Panc1 (cell line): ENCODE measurements around the gene C16orf82. TPM values are rescaled to one million over a fixed set of nuclear protein-coding genes. Genes with fewer than 3 reads are reported as not detected.

Experiments used
- ATAC-seq: fragments of 200-7000 bp; cut with Tn5 transposase; 2 replicates; pipeline ENCODE4 v1.9.1; 2020; ENCODE audit warnings: mild to moderate bottlenecking, moderate library complexity
- BruUV-seq: library from RNA; stranded (reverse); fragments of 400-500 nt; replicated peaks from 2 replicates; lab custom pipeline; 2021; lab: Mats Ljungman, UMichigan
- CTCF ChIA-PET: fragments of 300-600 bp; sonication (Branson Sonifier 250); formaldehyde crosslinking; loops from one replicate; lab custom pipeline; 2022; ENCODE audit warnings: antibody characterized with exemption; lab: Charles Lee
- POLR2A ChIA-PET: fragments of 300-600 bp; sonication (Branson Sonifier 250); formaldehyde crosslinking; loops from one replicate; lab custom pipeline; 2022; ENCODE audit warnings: antibody characterized with exemption; lab: Charles Lee
- DNase-seq: peaks from one replicate; pipeline ENCODE4 v3.0.0-alpha.2; 2010; ENCODE audit warnings: low read depth, low spot score
- H3K27ac ChIP-seq: 2 replicates; pipeline ENCODE4 v1.5.1; 2011; ENCODE audit warnings: mild to moderate bottlenecking, low read length, inconsistent platforms
- H3K27me3 ChIP-seq: fragments of 200-500 bp; sonication (Bioruptor generic); 2 replicates; pipeline ENCODE4 v1.6.0; 2014; ENCODE audit warnings: low read length, inconsistent platforms; ENCODE audit not compliant: control insufficient read depth, insufficient read depth
- H3K36me3 ChIP-seq: fragments of 200-500 bp; sonication (Bioruptor generic); 2 replicates; pipeline ENCODE4 v1.5.1; 2014; ENCODE audit warnings: inconsistent platforms, mild to moderate bottlenecking, low read length, moderate library complexity; ENCODE audit not compliant: control insufficient read depth, insufficient read depth
- H3K4me1 ChIP-seq: 2 replicates; pipeline ENCODE4 v1.5.1; 2011; ENCODE audit warnings: inconsistent platforms, mild to moderate bottlenecking, low read length, moderate library complexity; ENCODE audit not compliant: control insufficient read depth, insufficient read depth
- H3K4me3 ChIP-seq, 2 experiments: 2 replicates each; pipeline ENCODE4 v1.5.1; 2011 to 2012; ENCODE audit warnings: low read depth in 2 of 2, low read length in 2 of 2, mild to moderate bottlenecking in 2 of 2, inconsistent platforms in 1 of 2, moderate library complexity in 1 of 2
- H3K9me3 ChIP-seq: fragments of 200-500 bp; sonication (Bioruptor generic); 2 replicates; pipeline ENCODE4 v1.5.1; 2014; ENCODE audit warnings: low read depth, mild to moderate bottlenecking, inconsistent platforms, low read length, moderate library complexity; ENCODE audit not compliant: control insufficient read depth, insufficient read depth
- POLR2AphosphoS5 ChIP-seq: IDR thresholded peaks from 2 replicates; pipeline ENCODE4 v1.6.1; 2012; ENCODE audit warnings: mild to moderate bottlenecking, low read depth, low read length, moderate library complexity
- SIN3A ChIP-seq: IDR thresholded peaks from 2 replicates; pipeline ENCODE4 v1.6.1; 2012; ENCODE audit warnings: low read depth, mild to moderate bottlenecking, low read length, moderate library complexity, borderline replicate concordance; ENCODE audit not compliant: insufficient read depth
- TCF7L2 ChIP-seq: IDR thresholded peaks from 2 replicates; pipeline ENCODE4 v1.6.1; 2011; ENCODE audit warnings: mild to moderate bottlenecking, low read depth, low read length, inconsistent platforms
- in situ Hi-C: cut with HindIII; loops from 2 replicates; pipeline ENCODE4 v1.10.0; 2016; ENCODE audit warnings: low sequenced_read_pairs, low pct_unique_long_range_greater_than_20kb
- intact Hi-C: fragments of 100-400 bp; cut with micrococcal nuclease; formaldehyde crosslinking; loops from one replicate; pipeline ENCODE4 v1.10.0; 2022; ENCODE audit not compliant: unreplicated experiment
- total RNA-seq: library from RNA; stranded (reverse); gene quantifications from one replicate; pipeline ENCODE4 v1.2.1, GENCODE V29; 2021; ENCODE audit not compliant: unreplicated experiment
- TF ChIP-seq, protein P1 (sequence below): fragments of 450-650 bp; IDR thresholded peaks from 2 replicates; pipeline ENCODE4 v1.5.1; 2017; ENCODE audit warnings: mild to moderate bottlenecking
- TF ChIP-seq, protein P2 (sequence below), 2 experiments: IDR thresholded peaks; 2 replicates each; pipeline ENCODE4 v1.6.1; 2011 to 2012; ENCODE audit warnings: low read depth in 2 of 2, control low read depth in 1 of 2, low read length in 1 of 2, mild to moderate bottlenecking in 1 of 2, moderate library complexity in 1 of 2; ENCODE audit not compliant: insufficient read depth in 1 of 2

C16orf82 gene
- total RNA-seq, 1 experiment from 2014 or later = not detected

DNA sequence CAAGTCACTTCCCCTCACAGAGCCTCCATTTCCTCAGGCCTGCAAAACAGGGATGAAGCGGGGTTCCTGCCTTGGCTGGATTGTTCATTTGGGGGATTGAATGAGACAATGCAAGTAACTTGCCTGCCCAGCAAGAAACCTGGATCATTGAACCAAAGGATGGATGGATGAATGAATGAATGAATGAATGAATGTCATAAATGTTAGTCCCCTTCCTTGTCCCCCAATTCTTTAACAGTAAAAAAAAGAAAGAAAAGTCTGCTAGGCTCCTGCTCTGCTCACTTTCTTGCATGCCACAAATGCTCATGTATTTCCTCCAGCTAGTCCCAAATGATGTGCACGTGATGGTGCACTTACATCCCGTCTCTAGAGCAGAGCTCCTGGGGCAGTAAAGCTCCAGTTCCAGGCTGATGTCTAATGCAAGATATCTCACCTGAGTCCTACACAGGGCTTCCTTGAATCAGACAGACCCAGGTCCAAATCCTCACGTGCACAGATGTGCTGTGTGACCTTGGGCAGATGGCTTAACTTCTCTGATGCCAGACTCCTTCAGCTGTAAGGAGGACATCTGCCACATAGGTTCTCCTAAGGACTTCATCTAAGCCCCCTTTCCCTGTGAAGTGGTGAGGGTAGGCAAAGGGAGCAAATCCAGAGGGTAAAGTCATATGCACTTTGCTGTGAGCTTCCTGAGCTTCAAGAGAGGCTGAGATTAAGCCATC lies 45.5 kb downstream of the C16orf82 start:
- intact Hi-C loops = no loop called here
- POLR2A ChIA-PET = interaction anchor here (1.0 kb wide), 1 partner anchor 438 kb away, joined by 3 read pairs; no protein-coding TSS in a partner anchor
- no peaks in the 10 kb centered on the region for H3K36me3 ChIP-seq
- peaks cover 6% of the 10 kb centered on the region; the same call in 1 of the 2 replicates for H3K4me1 ChIP-seq
- no peak for ATAC-seq
- H3K27me3 ChIP-seq = peaks cover 2% of the 10 kb centered on the region; the same call in 1 of the 2 replicates
- BruUV-seq = no TSS peak
- H3K4me3 ChIP-seq = no peak overlapping the region
- no peaks in the 10 kb centered on the region for H3K9me3 ChIP-seq
- TF ChIP-seq SIN3A (no peak), TCF7L2 (no peak), POLR2AphosphoS5 (no peak)
- TF ChIP-seq, protein P1, sequence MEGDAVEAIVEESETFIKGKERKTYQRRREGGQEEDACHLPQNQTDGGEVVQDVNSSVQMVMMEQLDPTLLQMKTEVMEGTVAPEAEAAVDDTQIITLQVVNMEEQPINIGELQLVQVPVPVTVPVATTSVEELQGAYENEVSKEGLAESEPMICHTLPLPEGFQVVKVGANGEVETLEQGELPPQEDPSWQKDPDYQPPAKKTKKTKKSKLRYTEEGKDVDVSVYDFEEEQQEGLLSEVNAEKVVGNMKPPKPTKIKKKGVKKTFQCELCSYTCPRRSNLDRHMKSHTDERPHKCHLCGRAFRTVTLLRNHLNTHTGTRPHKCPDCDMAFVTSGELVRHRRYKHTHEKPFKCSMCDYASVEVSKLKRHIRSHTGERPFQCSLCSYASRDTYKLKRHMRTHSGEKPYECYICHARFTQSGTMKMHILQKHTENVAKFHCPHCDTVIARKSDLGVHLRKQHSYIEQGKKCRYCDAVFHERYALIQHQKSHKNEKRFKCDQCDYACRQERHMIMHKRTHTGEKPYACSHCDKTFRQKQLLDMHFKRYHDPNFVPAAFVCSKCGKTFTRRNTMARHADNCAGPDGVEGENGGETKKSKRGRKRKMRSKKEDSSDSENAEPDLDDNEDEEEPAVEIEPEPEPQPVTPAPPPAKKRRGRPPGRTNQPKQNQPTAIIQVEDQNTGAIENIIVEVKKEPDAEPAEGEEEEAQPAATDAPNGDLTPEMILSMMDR = no peak
- TF ChIP-seq, protein P2, sequence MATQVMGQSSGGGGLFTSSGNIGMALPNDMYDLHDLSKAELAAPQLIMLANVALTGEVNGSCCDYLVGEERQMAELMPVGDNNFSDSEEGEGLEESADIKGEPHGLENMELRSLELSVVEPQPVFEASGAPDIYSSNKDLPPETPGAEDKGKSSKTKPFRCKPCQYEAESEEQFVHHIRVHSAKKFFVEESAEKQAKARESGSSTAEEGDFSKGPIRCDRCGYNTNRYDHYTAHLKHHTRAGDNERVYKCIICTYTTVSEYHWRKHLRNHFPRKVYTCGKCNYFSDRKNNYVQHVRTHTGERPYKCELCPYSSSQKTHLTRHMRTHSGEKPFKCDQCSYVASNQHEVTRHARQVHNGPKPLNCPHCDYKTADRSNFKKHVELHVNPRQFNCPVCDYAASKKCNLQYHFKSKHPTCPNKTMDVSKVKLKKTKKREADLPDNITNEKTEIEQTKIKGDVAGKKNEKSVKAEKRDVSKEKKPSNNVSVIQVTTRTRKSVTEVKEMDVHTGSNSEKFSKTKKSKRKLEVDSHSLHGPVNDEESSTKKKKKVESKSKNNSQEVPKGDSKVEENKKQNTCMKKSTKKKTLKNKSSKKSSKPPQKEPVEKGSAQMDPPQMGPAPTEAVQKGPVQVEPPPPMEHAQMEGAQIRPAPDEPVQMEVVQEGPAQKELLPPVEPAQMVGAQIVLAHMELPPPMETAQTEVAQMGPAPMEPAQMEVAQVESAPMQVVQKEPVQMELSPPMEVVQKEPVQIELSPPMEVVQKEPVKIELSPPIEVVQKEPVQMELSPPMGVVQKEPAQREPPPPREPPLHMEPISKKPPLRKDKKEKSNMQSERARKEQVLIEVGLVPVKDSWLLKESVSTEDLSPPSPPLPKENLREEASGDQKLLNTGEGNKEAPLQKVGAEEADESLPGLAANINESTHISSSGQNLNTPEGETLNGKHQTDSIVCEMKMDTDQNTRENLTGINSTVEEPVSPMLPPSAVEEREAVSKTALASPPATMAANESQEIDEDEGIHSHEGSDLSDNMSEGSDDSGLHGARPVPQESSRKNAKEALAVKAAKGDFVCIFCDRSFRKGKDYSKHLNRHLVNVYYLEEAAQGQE (IDR thresholded peaks at IDR 0.05; ENCODE audit: insufficient read depth in 1 of 2, low read depth in 2 of 2, low read length in 1 of 2) = no peak
- no peak for DNase-seq
- no peak overlapping the region for H3K27ac ChIP-seq
- in situ Hi-C loops = no loop called here
- CTCF ChIA-PET = no interaction called here

DNA sequence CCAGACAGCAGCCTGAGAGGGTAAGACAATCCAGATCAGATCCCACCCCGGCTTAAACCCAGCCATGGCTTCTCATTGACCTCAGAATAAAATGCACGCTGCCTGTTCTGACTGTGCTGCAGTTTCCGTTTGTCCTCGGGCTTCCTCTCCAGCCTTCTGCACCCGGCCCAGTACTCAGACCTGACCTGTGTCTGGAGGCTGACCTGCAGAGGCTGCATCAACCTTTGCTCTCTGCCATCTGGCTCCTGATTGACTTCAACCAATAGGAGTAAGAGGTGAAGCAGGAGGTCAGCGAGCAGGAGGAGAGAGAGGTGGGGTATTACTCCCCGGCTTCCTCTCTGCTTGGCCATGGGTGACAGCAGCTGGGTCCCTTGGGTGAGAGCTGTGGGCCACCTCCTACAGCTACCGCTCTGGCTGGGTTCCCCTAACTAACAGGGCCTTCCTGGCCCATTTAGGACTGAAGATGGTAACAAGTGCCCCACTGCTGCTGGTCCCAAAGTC lies 46.7 kb downstream of the C16orf82 start:
- peaks cover 2% of the 10 kb centered on the region; the same call in 1 of the 2 replicates for H3K27me3 ChIP-seq
- intact Hi-C loops = no loop called here
- in situ Hi-C loops = no loop called here
- CTCF ChIA-PET = no interaction called here
- peaks cover 6% of the 10 kb centered on the region; the same call in 1 of the 2 replicates for H3K4me1 ChIP-seq
- BruUV-seq = no TSS peak
- POLR2A ChIA-PET = no interaction called here
- no peaks in the 10 kb centered on the region for H3K36me3 ChIP-seq
- TF ChIP-seq POLR2AphosphoS5 (no peak), SIN3A (no peak), TCF7L2 (no peak)
- TF ChIP-seq, protein P2 (IDR thresholded peaks at IDR 0.05; ENCODE audit: insufficient read depth in 1 of 2, low read depth in 2 of 2, low read length in 1 of 2) = no peak
- TF ChIP-seq, protein P1 = no peak
- H3K9me3 ChIP-seq = no peaks in the 10 kb centered on the region
- no peak overlapping the region for H3K27ac ChIP-seq
- no peak overlapping the region for H3K4me3 ChIP-seq
- ATAC-seq (no peak), DNase-seq (no peak)
